ENCODE data around the gene ST8SIA1.

Gene ST8SIA1

GRCh38 chr12:22172501-22172900 is 162.0 kb downstream of the ST8SIA1 start:
- H3K4me2 ChIP-seq (ENCODE audit: low read depth, low read length), result no peak overlapping the region
- no peak overlapping the region for H3K4me3 ChIP-seq (ENCODE audit: low read length)
- H2AFZ ChIP-seq (ENCODE audit: low read length), result no peak overlapping the region
- no peaks in the 10 kb centered on the region for H3K27me3 ChIP-seq (replicated peaks; ENCODE audit: insufficient read depth, low read length)
- H4K20me1 ChIP-seq (ENCODE audit: insufficient read depth, low read length), result no peaks in the 10 kb centered on the region
- H3K9me3 ChIP-seq (replicated peaks; ENCODE audit: insufficient read depth, low read length), result no peaks in the 10 kb centered on the region
- no peaks in the 10 kb centered on the region for H3F3A ChIP-seq (ENCODE audit: insufficient read depth, low read length)
- no peaks in the 10 kb centered on the region for H3K9me2 ChIP-seq (replicated peaks; ENCODE audit: insufficient read depth, low read length)
- no peaks in the 10 kb centered on the region for H3K4me1 ChIP-seq (ENCODE audit: low read length)
- TF ChIP-seq EZH2phosphoT487 (IDR thresholded peaks at IDR 0.05; ENCODE audit: low read length) (no peak), EZH2 (optimal IDR thresholded peaks at IDR 0.05; ENCODE audit: low read depth, low read length) (no peak), CTCF (IDR thresholded peaks at IDR 0.05; ENCODE audit: low read length) (no peak)
- H3K27ac ChIP-seq (ENCODE audit: low read length), result no peak overlapping the region
- no peaks in the 10 kb centered on the region for H3K36me3 ChIP-seq (replicated peaks; ENCODE audit: insufficient read depth, low read length)
- H3K9ac ChIP-seq (ENCODE audit: low read length), result no peak overlapping the region
- no peaks in the 10 kb centered on the region for H3K79me2 ChIP-seq (ENCODE audit: low read length)
- DNase-seq, result no peak

GRCh38 chr12:22169376-22169775 is 165.1 kb downstream of the ST8SIA1 start:
- TF ChIP-seq CTCF (IDR thresholded peaks at IDR 0.05; ENCODE audit: low read length) (no peak), EZH2phosphoT487 (IDR thresholded peaks at IDR 0.05; ENCODE audit: low read length) (no peak), EZH2 (optimal IDR thresholded peaks at IDR 0.05; ENCODE audit: low read depth, low read length) (no peak)
- H3K4me1 ChIP-seq (ENCODE audit: low read length), result no peaks in the 10 kb centered on the region
- H2AFZ ChIP-seq (ENCODE audit: low read length), result no peak overlapping the region
- no peak overlapping the region for H3K9ac ChIP-seq (ENCODE audit: low read length)
- H3K4me2 ChIP-seq (ENCODE audit: low read depth, low read length), result no peak overlapping the region
- DNase-seq, result no peak
- no peaks in the 10 kb centered on the region for H3K36me3 ChIP-seq (replicated peaks; ENCODE audit: insufficient read depth, low read length)
- no peaks in the 10 kb centered on the region for H3K9me2 ChIP-seq (replicated peaks; ENCODE audit: insufficient read depth, low read length)
- no peaks in the 10 kb centered on the region for H3F3A ChIP-seq (ENCODE audit: insufficient read depth, low read length)
- H3K27ac ChIP-seq (ENCODE audit: low read length), result no peak overlapping the region
- H3K27me3 ChIP-seq (replicated peaks; ENCODE audit: insufficient read depth, low read length), result no peaks in the 10 kb centered on the region
- H3K4me3 ChIP-seq (ENCODE audit: low read length), result no peak overlapping the region
- H3K9me3 ChIP-seq (replicated peaks; ENCODE audit: insufficient read depth, low read length), result no peaks in the 10 kb centered on the region
- no peaks in the 10 kb centered on the region for H4K20me1 ChIP-seq (ENCODE audit: insufficient read depth, low read length)
- H3K79me2 ChIP-seq (ENCODE audit: low read length), result no peaks in the 10 kb centered on the region

- no peak overlapping the region for H3K27ac ChIP-seq (ENCODE audit: low read length)
- H3K4me2 ChIP-seq (ENCODE audit: low read depth, low read length), result no peak overlapping the region
Measured at GRCh38 chr12:22164139-22164538, 170.4 kb downstream of the ST8SIA1 start.

More at GRCh38 chr12:22164139-22164538, 170.4 kb downstream of the ST8SIA1 start:
- Histone ChIP-seq H4K20me1 (ENCODE audit: insufficient read depth, low read length) (no peaks in the 10 kb centered on the region), H2AFZ (ENCODE audit: low read length) (no peak overlapping the region), H3K9me2 (replicated peaks; ENCODE audit: insufficient read depth, low read length) (no peaks in the 10 kb centered on the region), H3K9me3 (replicated peaks; ENCODE audit: insufficient read depth, low read length) (no peaks in the 10 kb centered on the region), H3K4me1 (ENCODE audit: low read length) (no peaks in the 10 kb centered on the region), H3K36me3 (replicated peaks; ENCODE audit: insufficient read depth, low read length) (no peaks in the 10 kb centered on the region), H3K27me3 (replicated peaks; ENCODE audit: insufficient read depth, low read length) (no peaks in the 10 kb centered on the region), H3F3A (ENCODE audit: insufficient read depth, low read length) (no peaks in the 10 kb centered on the region), H3K9ac (ENCODE audit: low read length) (no peak overlapping the region), H3K4me3 (ENCODE audit: low read length) (no peak overlapping the region), H3K79me2 (ENCODE audit: low read length) (no peaks in the 10 kb centered on the region)
- DNase-seq, result no peak
- TF ChIP-seq EZH2 (optimal IDR thresholded peaks at IDR 0.05; ENCODE audit: low read depth, low read length) (no peak), EZH2phosphoT487 (IDR thresholded peaks at IDR 0.05; ENCODE audit: low read length) (no peak), CTCF (IDR thresholded peaks at IDR 0.05; ENCODE audit: low read length) (no peak)
